Measurements from ENCODE around the gene NUDT8.
"Not testable (repeated sequence)": the region's sequence is repeated elsewhere in the genome, so short reads cannot be mapped to it uniquely, and the experiment has no call there.

Gene NUDT8

GRCh38 chr11:67659651-67660165 lies 30.0 kb upstream of the NUDT8 start:
- DNase-seq = not testable (repeated sequence)

GRCh38 chr11:67657300-67657699 lies 27.6 kb upstream of the NUDT8 start:
- DNase-seq = no peak

- no peak for DNase-seq
These were observed 26.7 kb upstream of the NUDT8 start for GRCh38 chr11:67656278-67656922.

- no peak for DNase-seq
These were observed 24.5 kb upstream of the NUDT8 start for GRCh38 chr11:67654225-67654624.

- no peak for DNase-seq
These were observed 23.5 kb upstream of the NUDT8 start for GRCh38 chr11:67652965-67653845.

GRCh38 chr11:67651976-67652781 lies 22.4 kb upstream of the NUDT8 start:
- no peak for DNase-seq

GRCh38 chr11:67649634-67650510 lies 20.1 kb upstream of the NUDT8 start:
- no peak for DNase-seq

- DNase-seq = no peak
These were observed 19.3 kb upstream of the NUDT8 start for GRCh38 chr11:67648796-67649613.

- peak; percentile 63 for DNase-seq
These were observed 18.5 kb upstream of the NUDT8 start for GRCh38 chr11:67648140-67648795.

- DNase-seq = no peak
These were observed 17.7 kb upstream of the NUDT8 start for GRCh38 chr11:67647471-67647870.

GRCh38 chr11:67646535-67647336 lies 17.0 kb upstream of the NUDT8 start:
- peak; percentile 57 for DNase-seq

GRCh38 chr11:67645521-67646461 lies 16.1 kb upstream of the NUDT8 start:
- no peak for DNase-seq

- no peak for DNase-seq
These were observed 15.0 kb upstream of the NUDT8 start for GRCh38 chr11:67644472-67645418.

- DNase-seq = no peak
These were observed 14.3 kb upstream of the NUDT8 start for GRCh38 chr11:67644042-67644441.

- no peak for DNase-seq
These were observed 12.7 kb upstream of the NUDT8 start for GRCh38 chr11:67642173-67643120.
